GM12875 (cell line): ENCODE measurements around the gene CPHXL2.

ENCODE experiments used
- H3K4me3 ChIP-seq: one replicate; pipeline ENCODE4 v1.5.1; 2011; ENCODE audit warnings: low read depth, low read length, control low read depth
- TF ChIP-seq, protein P1 (sequence below): IDR thresholded peaks from 2 replicates; pipeline ENCODE4 v1.5.1; 2011; ENCODE audit warnings: low read depth, mild to moderate bottlenecking, control low read depth, inconsistent platforms, low read length, moderate library complexity, borderline replicate concordance; ENCODE audit not compliant: insufficient read depth

The CPHXL2 gene

DNA sequence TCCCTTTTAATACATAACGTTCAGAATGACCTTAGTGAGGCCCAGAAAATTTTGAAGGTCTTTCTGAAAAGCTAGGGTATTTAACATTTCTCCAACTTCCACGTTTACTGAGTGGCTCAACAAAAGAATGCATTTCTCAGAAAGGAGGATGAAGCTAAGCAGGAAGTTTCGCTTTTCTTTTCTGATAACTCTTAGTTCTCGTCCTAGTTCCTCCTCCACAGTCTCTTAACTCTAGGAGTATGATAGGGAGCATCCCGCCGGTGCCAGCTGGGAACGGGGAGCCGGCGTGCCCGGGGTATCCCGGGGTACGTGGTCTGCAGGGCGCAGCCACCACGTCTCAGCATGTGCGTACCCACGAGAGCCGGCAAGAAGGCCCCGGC lies 29.7 kb downstream of the CPHXL2 start:
- TF ChIP-seq, protein P1, sequence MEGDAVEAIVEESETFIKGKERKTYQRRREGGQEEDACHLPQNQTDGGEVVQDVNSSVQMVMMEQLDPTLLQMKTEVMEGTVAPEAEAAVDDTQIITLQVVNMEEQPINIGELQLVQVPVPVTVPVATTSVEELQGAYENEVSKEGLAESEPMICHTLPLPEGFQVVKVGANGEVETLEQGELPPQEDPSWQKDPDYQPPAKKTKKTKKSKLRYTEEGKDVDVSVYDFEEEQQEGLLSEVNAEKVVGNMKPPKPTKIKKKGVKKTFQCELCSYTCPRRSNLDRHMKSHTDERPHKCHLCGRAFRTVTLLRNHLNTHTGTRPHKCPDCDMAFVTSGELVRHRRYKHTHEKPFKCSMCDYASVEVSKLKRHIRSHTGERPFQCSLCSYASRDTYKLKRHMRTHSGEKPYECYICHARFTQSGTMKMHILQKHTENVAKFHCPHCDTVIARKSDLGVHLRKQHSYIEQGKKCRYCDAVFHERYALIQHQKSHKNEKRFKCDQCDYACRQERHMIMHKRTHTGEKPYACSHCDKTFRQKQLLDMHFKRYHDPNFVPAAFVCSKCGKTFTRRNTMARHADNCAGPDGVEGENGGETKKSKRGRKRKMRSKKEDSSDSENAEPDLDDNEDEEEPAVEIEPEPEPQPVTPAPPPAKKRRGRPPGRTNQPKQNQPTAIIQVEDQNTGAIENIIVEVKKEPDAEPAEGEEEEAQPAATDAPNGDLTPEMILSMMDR = no peak
- H3K4me3 ChIP-seq = peak overlapping the region; percentile 98

DNA sequence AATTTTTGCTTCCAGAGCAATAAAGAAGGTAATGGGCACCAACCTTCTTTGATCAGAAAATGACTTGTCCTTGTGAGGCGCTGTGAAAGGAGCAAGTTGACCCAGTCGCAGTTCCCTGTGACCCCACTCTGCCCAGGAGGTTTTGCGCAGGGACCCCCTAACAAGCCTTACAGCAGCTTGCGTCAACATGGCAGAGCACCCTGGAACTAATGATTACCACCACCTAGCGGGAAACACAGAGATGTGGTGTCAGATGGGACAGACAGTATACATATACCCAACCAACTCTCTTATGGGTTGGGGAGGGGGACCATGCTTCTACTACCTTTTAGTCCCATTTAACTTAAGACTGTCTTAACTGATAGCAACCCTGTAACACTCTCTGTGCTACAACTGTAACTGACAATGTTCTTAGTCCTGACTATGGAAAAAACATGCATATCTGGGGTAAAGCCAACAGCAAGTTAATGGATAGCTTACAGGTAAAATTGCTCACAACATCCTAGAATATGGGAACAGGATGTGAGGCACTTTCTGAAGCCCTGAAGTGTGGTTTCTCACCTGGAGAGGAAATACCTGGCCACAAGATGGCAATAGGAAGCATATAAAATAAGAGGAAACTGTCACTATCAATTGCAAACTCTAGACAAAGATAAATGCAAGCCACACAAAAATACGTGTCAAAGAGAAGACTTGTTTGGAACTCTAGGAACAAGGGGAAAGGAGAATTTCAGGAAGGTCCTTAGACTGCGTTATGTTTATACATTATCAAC lies 32.4 kb downstream of the CPHXL2 start:
- no peak overlapping the region for H3K4me3 ChIP-seq
- TF ChIP-seq, protein P1 = no peak

DNA sequence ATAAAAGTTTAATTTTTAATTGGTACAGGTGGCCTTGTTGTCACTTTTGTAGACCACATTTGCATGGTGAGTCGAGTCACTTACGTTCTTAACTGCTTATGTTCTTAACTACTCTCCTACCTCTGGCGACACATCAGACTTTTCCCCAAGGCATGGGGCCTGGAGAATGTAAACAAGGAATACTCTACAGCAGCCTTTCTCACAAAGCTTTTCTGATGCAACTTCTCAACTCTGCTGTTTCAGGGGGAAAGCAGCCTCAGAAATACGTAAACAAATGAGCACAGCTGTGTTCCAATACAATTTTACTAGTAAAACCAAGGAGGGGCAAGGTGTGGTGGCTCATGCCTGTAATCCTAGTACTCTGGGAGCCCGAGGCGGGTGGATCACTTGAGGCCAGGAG lies 36.2 kb downstream of the CPHXL2 start:
- TF ChIP-seq, protein P1 = no peak

DNA sequence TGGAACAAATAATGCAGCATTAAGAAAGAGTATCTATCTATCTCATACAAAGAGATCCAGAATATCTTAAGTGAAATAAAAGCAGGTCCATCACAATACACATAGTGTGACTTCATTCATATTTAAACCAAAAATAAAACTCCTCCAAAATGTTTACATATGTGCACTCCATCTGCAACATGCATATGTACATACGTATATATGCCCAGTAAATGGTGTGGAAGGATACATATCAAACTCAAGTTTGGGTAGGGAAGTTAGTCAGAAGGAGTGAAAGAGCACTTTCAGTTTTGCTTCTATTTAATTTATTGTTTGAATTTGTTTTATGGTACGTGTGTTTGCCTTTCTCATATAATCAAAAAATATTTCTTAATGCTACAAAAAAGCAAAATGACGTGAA lies 41.8 kb downstream of the CPHXL2 start:
- TF ChIP-seq, protein P1 = no peak
- H3K4me3 ChIP-seq = no peak overlapping the region

More for the DNA sequence above, 36.2 kb downstream of the CPHXL2 start:
- H3K4me3 ChIP-seq = no peak overlapping the region

DNA sequence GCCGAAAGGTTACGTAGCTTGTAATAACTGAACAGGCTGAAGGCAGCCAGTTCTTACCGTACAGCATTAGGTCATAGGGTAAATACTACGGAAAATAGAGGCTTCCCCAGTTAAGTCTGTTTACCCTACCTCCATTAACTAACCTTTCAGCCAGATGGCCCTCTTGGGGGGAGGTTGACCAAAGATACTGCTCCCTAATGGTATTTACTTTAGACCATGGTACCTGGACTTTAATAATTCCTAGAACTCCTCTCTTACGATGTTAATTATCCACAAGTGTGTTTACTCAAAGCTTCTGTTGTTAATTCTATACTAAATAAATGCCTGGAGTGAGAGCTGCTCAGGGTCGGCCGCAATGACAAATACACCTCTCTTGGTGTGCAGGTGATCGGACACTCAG lies 44.0 kb downstream of the CPHXL2 start:
- TF ChIP-seq, protein P1 = no peak
- H3K4me3 ChIP-seq = no peak overlapping the region

DNA sequence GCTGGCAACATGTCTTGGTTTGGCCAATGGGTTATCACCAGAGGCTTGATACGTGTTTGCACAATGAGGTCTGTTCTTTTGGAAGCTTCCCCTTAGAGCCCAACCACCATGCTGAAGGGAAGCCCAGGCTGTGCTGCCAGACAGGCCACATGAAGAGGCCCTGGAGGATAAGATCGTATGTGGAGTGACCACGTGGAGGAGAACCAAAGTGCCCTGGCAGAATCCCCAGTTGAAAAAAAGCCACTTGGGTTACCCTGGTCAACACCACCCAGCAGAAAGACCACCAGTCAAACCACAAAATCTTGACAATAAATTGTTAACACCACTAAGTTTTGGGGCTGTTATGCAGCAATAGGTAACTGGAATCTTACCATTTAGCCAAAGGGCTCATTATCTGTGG lies 46.8 kb downstream of the CPHXL2 start:
- TF ChIP-seq, protein P1 = no peak
- no peak overlapping the region for H3K4me3 ChIP-seq

DNA sequence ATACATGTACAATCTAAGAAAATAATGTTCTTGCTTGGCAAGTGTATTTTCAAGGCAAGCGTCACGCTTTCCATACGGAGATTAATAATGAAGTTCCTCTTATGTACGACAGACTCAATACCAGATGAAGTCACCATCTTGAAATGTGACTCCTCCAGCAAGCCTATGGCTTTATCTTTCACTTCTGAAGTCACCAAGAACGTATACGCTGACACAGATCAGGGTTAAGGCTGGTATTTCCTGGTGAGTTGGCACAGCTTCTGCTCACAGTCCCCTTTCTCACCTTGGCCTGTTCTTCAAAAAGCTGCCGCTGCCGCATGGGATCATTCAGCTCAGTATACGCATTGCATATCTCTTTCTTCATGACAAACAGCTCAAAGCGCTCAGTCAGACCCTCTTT lies 47.7 kb downstream of the CPHXL2 start:
- no peak overlapping the region for H3K4me3 ChIP-seq
- TF ChIP-seq, protein P1 = no peak
